Neural progenitor cell (in vitro differentiated cells): ENCODE data around the gene TLK2. TPM values are rescaled to one million over a fixed set of nuclear protein-coding genes. Genes with fewer than 3 reads are reported as not detected.
"Not testable (repeated sequence)": the region's sequence is repeated elsewhere in the genome, so short reads cannot be mapped to it uniquely, and the experiment has no call there.

Source experiments
- DNase-seq: peaks from one replicate; pipeline ENCODE4 v3.0.0-alpha.2; 2016; ENCODE audit warnings: low spot score
- H2AFZ ChIP-seq: fragments of 200-600 bp; sonication (generic); replicated peaks from 2 replicates; pipeline ENCODE4 v1.6.1; 2016; ENCODE audit warnings: antibody characterized with exemption
- H3F3A ChIP-seq: fragments of 200-600 bp; sonication (generic); 2 replicates; pipeline ENCODE4 v1.6.1; 2016; ENCODE audit warnings: antibody characterized with exemption, low read depth
- H3K27ac ChIP-seq: fragments of 200-600 bp; sonication (generic); 2 replicates; pipeline ENCODE4 v1.5.1; 2016; ENCODE audit warnings: mild to moderate bottlenecking
- H3K27me3 ChIP-seq: fragments of 200-600 bp; sonication (generic); 2 replicates; pipeline ENCODE4 v1.6.1; 2016; ENCODE audit warnings: mild to moderate bottlenecking, moderate library complexity
- H3K36me3 ChIP-seq: fragments of 200-600 bp; sonication (generic); 2 replicates; pipeline ENCODE4 v1.5.1; 2016
- H3K4me1 ChIP-seq: fragments of 200-600 bp; sonication (generic); 2 replicates; pipeline ENCODE4 v1.6.1; 2016; ENCODE audit warnings: mixed run types
- H3K4me2 ChIP-seq: fragments of 200-600 bp; sonication (generic); 2 replicates; pipeline ENCODE4 v1.6.1; 2016
- H3K4me3 ChIP-seq: fragments of 200-600 bp; sonication (generic); 2 replicates; pipeline ENCODE4 v1.5.1; 2016
- H3K79me2 ChIP-seq: fragments of 200-600 bp; sonication (generic); 2 replicates; pipeline ENCODE4 v1.6.1; 2016; ENCODE audit warnings: low read depth
- H3K9ac ChIP-seq: fragments of 200-600 bp; sonication (generic); 2 replicates; pipeline ENCODE4 v1.6.1; 2016
- H3K9me3 ChIP-seq: fragments of 200-600 bp; sonication (generic); 2 replicates; pipeline ENCODE4 v1.5.1; 2016; ENCODE audit warnings: low read depth
- H4K20me1 ChIP-seq: fragments of 200-600 bp; sonication (generic); 2 replicates; pipeline ENCODE4 v1.6.1; 2016; ENCODE audit warnings: low read depth
- H3K27ac Mint-ChIP-seq: 3 replicates; pipeline ENCODE4 v1.8.0; 2021; ENCODE audit warnings: mixed read lengths
- H3K27me3 Mint-ChIP-seq: 2 replicates; pipeline ENCODE4 v1.8.0; 2022; ENCODE audit warnings: low read depth, mild to moderate bottlenecking, inconsistent platforms, moderate library complexity, mixed read lengths; ENCODE audit not compliant: insufficient read depth
- H3K36me3 Mint-ChIP-seq: 3 replicates; pipeline ENCODE4 v1.8.0; 2021; ENCODE audit warnings: mixed read lengths
- H3K4me1 Mint-ChIP-seq: 3 replicates; pipeline ENCODE4 v1.8.0; 2021; ENCODE audit warnings: mixed read lengths
- H3K4me3 Mint-ChIP-seq: 3 replicates; pipeline ENCODE4 v1.8.0; 2021; ENCODE audit warnings: mild to moderate bottlenecking, moderate library complexity, mixed read lengths
- H3K9me3 Mint-ChIP-seq: 3 replicates; pipeline ENCODE4 v1.8.0; 2020; ENCODE audit warnings: mixed read lengths
- EZH2 ChIP-seq: fragments of 200-600 bp; sonication (generic); IDR thresholded peaks from 2 replicates; pipeline ENCODE4 v1.6.1; 2017; ENCODE audit warnings: antibody characterized with exemption, mild to moderate bottlenecking, moderate library complexity
- EZH2phosphoT487 ChIP-seq: fragments of 200-600 bp; sonication (generic); IDR thresholded peaks from 2 replicates; pipeline ENCODE4 v1.6.1; 2017; ENCODE audit warnings: antibody characterized with exemption
- total RNA-seq: library from RNA; depleted of rRNA; stranded (reverse); fragments of >200 nt; gene quantifications from 2 replicates; pipeline ENCODE4 v1.2.3, GENCODE V29; 2015; ENCODE audit warnings: low replicate concordance
- TF ChIP-seq, protein P1 (sequence below): fragments of 200-600 bp; sonication (generic); IDR thresholded peaks from 2 replicates; pipeline ENCODE4 v1.5.1; 2017; ENCODE audit warnings: antibody characterized with exemption, mild to moderate bottlenecking

TLK2 gene
- total RNA-seq, 1 donor from 2014 or later = 89.9 TPM

DNA sequence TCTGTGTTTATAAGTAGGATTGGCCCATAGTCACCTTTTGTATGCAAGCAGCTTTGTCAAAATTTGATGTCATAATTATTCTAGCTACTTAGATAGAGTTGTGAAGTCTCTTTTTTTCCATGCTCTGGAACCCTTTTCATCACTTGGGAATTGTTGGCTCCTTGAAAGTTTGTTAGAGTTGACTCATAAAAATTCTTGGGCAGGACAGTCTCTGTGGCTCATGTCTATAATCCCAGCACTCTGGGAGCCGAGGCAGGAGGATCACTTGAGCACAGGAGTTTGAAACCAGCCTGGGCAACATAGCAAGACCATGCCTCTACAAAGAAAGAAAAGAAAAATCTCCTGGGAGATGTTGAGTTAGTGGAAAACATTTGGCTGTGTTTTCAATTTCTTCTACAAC is 103.1 kb downstream of the TLK2 start:
- Histone ChIP-seq H3K4me3 (no peak overlapping the region), H3K36me3 (peaks cover 7% of the 10 kb centered on the region), H3K9ac (no peak overlapping the region), H3K27me3 (no peaks in the 10 kb centered on the region), H3K9me3 (no peaks in the 10 kb centered on the region), H3K4me2 (no peak overlapping the region), H4K20me1 (peaks cover under 1% of the 10 kb centered on the region), H3K79me2 (no peaks in the 10 kb centered on the region), H3F3A (no peaks in the 10 kb centered on the region), H2AFZ (no peak overlapping the region), H3K27ac (no peak overlapping the region), H3K4me1 (no peaks in the 10 kb centered on the region)
- DNase-seq = no peak
- TF ChIP-seq, protein P1, sequence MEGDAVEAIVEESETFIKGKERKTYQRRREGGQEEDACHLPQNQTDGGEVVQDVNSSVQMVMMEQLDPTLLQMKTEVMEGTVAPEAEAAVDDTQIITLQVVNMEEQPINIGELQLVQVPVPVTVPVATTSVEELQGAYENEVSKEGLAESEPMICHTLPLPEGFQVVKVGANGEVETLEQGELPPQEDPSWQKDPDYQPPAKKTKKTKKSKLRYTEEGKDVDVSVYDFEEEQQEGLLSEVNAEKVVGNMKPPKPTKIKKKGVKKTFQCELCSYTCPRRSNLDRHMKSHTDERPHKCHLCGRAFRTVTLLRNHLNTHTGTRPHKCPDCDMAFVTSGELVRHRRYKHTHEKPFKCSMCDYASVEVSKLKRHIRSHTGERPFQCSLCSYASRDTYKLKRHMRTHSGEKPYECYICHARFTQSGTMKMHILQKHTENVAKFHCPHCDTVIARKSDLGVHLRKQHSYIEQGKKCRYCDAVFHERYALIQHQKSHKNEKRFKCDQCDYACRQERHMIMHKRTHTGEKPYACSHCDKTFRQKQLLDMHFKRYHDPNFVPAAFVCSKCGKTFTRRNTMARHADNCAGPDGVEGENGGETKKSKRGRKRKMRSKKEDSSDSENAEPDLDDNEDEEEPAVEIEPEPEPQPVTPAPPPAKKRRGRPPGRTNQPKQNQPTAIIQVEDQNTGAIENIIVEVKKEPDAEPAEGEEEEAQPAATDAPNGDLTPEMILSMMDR = no peak
- no peak for TF ChIP-seq EZH2
- Mint-ChIP-seq H3K36me3 (peaks cover 22% of the 10 kb centered on the region), H3K4me1 (peaks cover 3% of the 10 kb centered on the region), H3K9me3 (no peaks in the 10 kb centered on the region), H3K27ac (no peak overlapping the region), H3K27me3 (peaks cover 2% of the 10 kb centered on the region), H3K4me3 (no peak overlapping the region)

- Histone ChIP-seq H3K27ac (no peak overlapping the region), H3K4me2 (no peak overlapping the region), H3K4me3 (no peak overlapping the region), H2AFZ (no peak overlapping the region), H4K20me1 (peaks cover 6% of the 10 kb centered on the region), H3K4me1 (no peaks in the 10 kb centered on the region), H3K36me3 (peaks cover 8% of the 10 kb centered on the region), H3K9me3 (no peaks in the 10 kb centered on the region), H3F3A (no peaks in the 10 kb centered on the region), H3K9ac (no peak overlapping the region), H3K27me3 (no peaks in the 10 kb centered on the region), H3K79me2 (no peaks in the 10 kb centered on the region)
- peaks cover 32% of the 10 kb centered on the region for H3K36me3 Mint-ChIP-seq
- peak overlapping the region; percentile 50 for H3K27ac Mint-ChIP-seq
- H3K4me1 Mint-ChIP-seq = peaks cover 4% of the 10 kb centered on the region
- no peak for DNase-seq
- no peak for TF ChIP-seq EZH2
- TF ChIP-seq, protein P1 = no peak
- no peak for TF ChIP-seq EZH2phosphoT487
- peaks cover 2% of the 10 kb centered on the region for H3K27me3 Mint-ChIP-seq
- H3K9me3 Mint-ChIP-seq = no peaks in the 10 kb centered on the region
- no peak overlapping the region for H3K4me3 Mint-ChIP-seq
These were observed 108.9 kb downstream of the TLK2 start for GRCh38 chr17:62587554-62587953.

DNA sequence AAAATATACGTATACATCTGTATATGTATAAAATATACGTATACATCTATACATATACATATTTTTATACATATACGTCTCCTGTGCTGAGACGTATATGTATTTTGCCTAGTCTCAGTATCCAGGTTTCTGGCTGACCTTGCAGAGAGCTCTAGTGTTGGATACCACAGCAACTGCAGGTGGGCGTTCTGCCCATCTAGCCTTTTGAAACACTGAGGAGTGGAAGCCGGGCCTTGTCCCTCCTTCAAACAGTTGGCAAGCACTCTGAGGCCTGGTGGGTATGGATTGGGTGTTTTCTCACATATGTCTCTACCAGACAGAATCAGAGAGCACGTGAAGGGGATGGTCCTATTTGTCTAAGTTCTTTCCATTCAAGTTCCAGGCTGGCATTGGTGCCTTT is 109.5 kb downstream of the TLK2 start:
- Histone ChIP-seq H3K4me1 (no peaks in the 10 kb centered on the region), H3K79me2 (no peaks in the 10 kb centered on the region), H2AFZ (no peak overlapping the region), H3K4me3 (no peak overlapping the region), H4K20me1 (peaks cover 6% of the 10 kb centered on the region), H3K4me2 (no peak overlapping the region), H3K27ac (no peak overlapping the region), H3K36me3 (peaks cover 8% of the 10 kb centered on the region), H3F3A (no peaks in the 10 kb centered on the region), H3K27me3 (no peaks in the 10 kb centered on the region), H3K9me3 (no peaks in the 10 kb centered on the region), H3K9ac (no peak overlapping the region)
- no peaks in the 10 kb centered on the region for H3K9me3 Mint-ChIP-seq
- TF ChIP-seq, protein P1 = no peak
- no peak for TF ChIP-seq EZH2
- TF ChIP-seq EZH2phosphoT487 = no peak
- H3K4me1 Mint-ChIP-seq = peaks cover 4% of the 10 kb centered on the region
- H3K4me3 Mint-ChIP-seq = no peak overlapping the region
- H3K36me3 Mint-ChIP-seq = peaks cover 32% of the 10 kb centered on the region
- no peak for DNase-seq
- H3K27me3 Mint-ChIP-seq = peaks cover 2% of the 10 kb centered on the region
- H3K27ac Mint-ChIP-seq = no peak overlapping the region

DNA sequence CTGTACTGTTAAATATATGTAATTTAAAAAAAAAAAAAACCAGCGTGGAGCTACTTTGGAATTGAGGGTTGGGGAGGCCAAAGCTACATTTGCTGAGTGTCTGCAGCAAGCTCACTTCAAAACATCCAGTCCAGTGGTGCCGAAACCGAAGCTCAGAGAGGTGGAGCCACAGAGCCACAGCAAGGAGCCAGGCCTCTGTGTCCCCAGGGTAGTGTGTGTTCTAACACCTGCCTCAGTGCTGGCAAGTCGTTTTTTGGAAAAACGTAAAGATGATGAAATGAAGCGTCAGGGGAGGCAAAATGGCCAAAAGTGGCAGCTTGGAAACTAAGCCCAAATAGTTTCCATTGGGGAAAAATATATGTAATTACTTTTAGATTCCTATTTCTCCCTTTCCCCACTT is 112.7 kb downstream of the TLK2 start:
- Mint-ChIP-seq H3K36me3 (peaks cover 42% of the 10 kb centered on the region), H3K9me3 (peaks cover 9% of the 10 kb centered on the region), H3K27me3 (no peaks in the 10 kb centered on the region), H3K4me1 (peaks cover 4% of the 10 kb centered on the region), H3K4me3 (no peak overlapping the region), H3K27ac (no peak overlapping the region)
- H3K9ac ChIP-seq = no peak overlapping the region
- H3K27ac ChIP-seq = no peak overlapping the region
- H3K4me3 ChIP-seq = no peak overlapping the region
- peaks cover 14% of the 10 kb centered on the region for H3K36me3 ChIP-seq
- no peaks in the 10 kb centered on the region for H3F3A ChIP-seq
- H3K4me2 ChIP-seq = no peak overlapping the region
- no peaks in the 10 kb centered on the region for H3K9me3 ChIP-seq
- H2AFZ ChIP-seq = no peak overlapping the region
- no peak for DNase-seq
- no peaks in the 10 kb centered on the region for H3K4me1 ChIP-seq
- no peaks in the 10 kb centered on the region for H3K27me3 ChIP-seq
- peaks cover 6% of the 10 kb centered on the region for H4K20me1 ChIP-seq
- TF ChIP-seq, protein P1 = no peak
- TF ChIP-seq EZH2phosphoT487 (no peak), EZH2 (no peak)
- H3K79me2 ChIP-seq = no peaks in the 10 kb centered on the region

DNA sequence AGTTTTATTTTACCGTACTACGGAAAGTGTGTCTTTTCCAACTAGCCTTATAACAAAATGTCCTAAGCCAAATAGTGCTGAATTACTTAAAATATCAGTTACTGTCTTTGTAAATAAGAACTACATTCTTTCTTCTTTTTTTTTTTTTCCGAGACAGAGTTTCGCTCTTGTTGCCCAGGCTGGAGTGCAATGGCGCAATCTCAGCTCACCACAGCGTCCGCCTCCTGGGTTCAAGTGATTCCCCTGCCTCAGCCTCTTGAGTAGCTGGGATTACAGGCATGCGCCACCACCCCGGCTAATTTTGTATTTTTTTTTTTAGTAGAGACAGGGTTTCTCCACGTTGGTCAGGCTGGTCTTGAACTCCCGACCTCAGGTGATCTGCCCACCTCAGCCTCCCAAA is 113.2 kb downstream of the TLK2 start:
- not testable (repeated sequence) for H3K4me2 ChIP-seq, H3K79me2 ChIP-seq, H3K4me1 ChIP-seq, H3K4me3 ChIP-seq, H2AFZ ChIP-seq, H3K27me3 ChIP-seq, H4K20me1 ChIP-seq, H3K9me3 ChIP-seq, H3K4me3 Mint-ChIP-seq, H3K27ac Mint-ChIP-seq, H3K27ac ChIP-seq, H3K4me1 Mint-ChIP-seq, H3F3A ChIP-seq, DNase-seq, H3K9ac ChIP-seq, H3K27me3 Mint-ChIP-seq
- Mint-ChIP-seq H3K36me3 (peaks cover 47% of the 10 kb centered on the region), H3K9me3 (peaks cover 14% of the 10 kb centered on the region)
- peaks cover 18% of the 10 kb centered on the region for H3K36me3 ChIP-seq
